ENCODE measurements around the gene TSR3.
A peak's percentile ranks its signal among the peaks of the same experiment; 100 is the strongest.

TSR3 gene

DNA sequence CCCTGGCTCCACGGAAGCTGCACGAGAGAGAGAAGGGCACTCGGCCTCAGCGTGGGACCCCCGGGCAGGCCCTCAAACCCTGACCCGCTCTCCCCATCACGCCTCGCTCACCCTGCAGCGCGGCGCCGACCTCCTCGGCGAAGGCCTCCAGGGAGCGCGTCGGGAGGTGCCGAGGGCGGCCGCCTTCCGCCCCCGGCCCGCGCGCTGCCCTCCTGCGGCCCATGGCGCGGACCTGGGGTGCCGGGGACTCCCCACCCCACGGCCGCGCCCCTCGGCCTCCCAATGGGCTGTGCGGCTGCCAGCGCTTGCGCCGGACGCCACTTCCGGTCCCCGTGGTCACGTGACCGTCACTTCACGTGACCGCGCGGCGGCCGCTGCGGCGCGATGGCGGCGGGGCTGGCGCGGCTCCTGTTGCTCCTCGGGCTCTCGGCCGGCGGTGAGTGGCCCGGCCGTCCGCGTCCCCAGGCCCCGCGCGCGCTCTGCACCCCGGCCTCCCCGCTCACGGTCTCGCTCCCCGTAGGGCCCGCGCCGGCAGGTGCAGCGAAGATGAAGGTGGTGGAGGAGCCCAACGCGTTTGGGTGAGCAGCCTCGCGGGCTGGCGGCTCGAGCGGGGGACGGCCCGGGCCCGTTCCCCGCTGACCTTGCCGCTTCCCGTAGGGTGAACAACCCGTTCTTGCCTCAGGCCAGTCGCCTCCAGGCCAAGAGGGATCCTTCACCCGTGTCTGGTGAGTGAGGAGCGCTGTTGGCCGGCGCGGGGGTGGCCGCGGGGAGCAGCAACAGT lies at the start of gene TSR3, which contains the start of gene GNPTG:
Gene TSR3, minus strand, starts transcription at position 297 of the 781 bp plus-strand sequence. Its CDS starts 74 bp downstream, at position 223.
Gene GNPTG, plus strand, starts transcription at position 350 of the 781 bp plus-strand sequence. Its CDS starts 35 bp downstream, at position 385.
- DNase-seq = peak; percentile 3 to 17

DNA sequence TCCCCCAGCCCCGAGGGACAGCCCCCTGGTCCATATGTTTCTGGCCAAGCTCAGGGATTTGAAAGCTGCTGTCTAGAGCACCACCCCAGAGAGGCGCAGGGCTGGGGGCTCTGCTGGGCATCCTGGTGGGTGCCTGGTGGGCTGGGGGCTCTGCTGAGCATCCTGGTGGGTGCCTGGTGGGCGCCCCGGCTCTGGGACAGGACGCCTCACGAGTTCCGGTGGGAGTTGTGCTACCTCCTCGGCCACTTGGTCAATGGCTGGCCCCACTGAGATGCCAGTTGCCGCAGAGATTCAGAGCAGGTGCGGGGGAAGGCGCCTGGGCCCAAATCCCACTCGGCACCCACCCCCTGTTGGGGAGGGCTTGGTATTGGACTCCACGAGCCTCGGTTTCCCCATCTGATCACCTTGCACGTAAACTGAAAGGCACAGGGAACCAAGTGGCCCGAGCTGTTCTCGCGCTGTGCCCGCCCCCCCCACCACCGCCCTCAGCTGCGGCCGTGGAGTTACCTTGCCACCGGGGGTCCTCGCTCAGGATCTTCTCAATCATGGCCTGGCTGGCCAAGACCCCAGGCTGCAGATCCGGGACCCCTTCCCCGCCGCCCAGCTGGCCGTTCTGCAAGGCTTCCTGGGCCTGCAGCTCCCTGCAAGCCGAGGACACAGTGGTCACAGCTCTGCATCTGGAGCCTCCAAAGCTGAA lies 49.5 kb upstream of the TSR3 start:
- no peak for DNase-seq

DNA sequence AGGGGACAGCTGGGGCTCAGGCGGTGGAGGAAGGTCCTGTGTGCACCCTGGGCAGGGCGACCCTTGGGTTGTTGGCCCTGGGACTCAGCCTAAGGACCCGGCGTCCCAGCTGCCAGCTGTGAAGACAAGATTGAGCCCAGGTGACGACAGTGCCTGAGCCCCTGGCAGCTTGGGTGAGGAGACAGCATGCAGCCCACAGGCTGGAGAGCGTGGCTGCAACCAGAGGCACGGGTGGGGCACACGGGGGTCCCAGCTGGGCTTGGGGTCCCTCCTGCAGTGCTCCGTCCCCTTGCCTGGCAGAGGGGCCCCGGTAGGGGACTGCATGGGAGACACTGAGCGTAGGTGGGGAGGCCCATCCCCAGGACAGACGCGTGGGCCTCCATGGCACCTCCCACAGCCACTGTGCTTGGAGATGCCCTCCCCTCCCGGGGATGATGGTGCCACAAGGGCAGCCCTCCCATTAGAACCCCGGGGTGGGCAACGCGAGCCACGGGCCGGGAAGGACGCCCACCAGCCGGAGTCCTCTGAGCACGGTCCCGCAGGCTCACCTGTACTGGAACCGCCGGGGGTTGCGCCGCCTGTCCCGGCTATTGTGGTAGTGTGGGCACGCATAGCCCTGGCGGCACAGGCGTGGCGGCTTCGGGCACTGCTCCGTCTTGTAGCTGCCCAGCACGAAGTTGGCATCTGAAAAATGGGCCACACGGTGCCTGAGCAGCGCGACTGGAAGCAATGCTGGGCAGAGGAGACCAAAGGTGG lies 47.3 kb upstream of the TSR3 start:
- DNase-seq = no peak

DNA sequence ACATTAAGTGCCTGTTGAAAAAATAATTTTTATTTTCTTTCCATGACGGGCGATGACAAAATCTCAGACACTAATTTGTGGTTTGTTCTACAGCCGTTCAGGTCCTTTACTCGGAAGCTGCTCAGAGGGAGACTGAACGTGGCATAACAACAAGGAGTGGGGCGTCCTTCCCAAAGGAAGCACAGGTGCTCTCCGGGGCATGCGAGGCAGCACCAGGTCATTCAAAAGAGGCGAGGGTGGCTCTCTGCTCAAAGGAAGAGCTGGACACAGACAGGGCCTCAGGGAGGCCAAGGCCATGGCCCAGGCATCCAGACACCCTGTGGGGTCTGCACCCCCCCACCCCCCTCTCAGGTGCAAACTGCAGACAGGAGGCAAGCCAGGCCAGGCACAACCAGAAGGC lies 46.7 kb upstream of the TSR3 start:
- DNase-seq = no peak

DNA sequence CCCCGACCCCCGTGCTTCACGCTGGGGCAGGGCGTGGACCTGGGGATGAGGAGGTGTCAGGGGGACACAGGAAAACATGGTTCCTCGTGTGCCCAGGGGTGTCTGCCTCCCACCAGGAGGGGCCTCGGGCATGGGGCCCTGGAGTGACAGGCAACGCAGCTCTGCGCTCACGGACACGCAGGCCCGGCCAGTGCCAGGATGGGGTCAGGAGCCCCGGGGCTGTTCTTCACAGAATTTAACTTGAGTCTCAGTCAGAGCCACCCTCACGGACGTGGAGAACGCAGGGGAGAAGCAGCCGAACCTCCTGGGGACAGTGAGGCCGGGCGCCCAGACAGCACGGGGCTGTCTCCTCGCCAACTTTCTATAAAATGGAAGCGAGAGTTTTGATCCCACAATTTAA lies 46.1 kb upstream of the TSR3 start:
- no peak for DNase-seq

DNA sequence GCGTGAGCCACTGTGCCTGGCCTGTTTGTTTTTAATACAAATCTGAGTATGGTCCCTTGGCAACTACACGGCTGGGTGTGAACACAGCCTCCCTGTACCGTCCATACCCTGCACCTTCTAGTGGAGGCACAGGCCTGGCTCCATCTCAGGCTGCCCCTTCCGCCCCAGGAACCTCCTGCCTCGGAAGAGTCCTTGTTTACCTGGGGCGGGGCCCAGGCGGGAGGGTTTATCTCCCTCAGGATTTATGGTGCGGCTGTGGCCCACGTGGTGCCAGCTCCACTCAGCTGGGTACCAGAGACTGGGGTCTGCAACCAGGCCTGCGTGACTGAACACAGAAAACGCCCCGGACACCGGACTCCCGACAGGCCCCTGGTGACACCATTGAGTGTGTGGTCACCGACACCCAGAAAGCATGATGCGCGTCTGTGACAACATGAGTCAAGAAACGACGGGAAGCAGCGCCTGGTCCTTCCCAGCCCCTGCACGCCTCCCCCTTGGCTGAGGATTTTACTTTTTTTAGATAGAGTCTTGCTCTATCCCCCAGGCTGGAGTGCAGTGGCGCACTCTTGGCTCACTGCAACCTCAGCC lies 43.9 kb upstream of the TSR3 start:
- DNase-seq = no peak

DNA sequence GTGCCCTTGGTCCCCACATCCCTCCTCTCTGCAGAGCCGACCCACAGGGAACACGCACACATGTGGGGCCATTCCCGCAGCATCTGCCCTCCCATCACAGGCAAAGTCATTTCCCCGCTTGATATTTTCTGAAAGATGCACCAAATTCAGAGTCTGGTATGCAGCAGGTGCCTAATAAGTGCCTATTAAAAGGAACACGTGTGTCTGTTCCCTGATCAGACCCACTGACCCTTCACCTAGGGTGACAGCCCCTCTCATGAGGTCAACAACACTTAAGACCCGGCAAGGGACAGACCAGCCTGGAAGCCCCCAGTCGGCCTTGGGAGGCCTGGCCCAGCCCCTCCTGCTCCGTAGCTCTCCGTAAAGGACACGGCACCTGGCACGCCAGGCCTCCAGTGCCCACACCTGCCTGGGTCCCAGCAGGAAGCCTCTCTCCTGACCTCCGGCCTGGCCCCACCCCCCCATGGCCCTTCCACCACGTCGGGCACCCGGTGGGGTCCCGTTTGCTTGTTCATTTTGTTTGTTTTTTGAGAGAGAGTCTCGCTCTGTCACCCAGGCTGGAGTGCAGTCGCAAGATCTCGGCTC lies 42.8 kb upstream of the TSR3 start:
- DNase-seq = no peak

DNA sequence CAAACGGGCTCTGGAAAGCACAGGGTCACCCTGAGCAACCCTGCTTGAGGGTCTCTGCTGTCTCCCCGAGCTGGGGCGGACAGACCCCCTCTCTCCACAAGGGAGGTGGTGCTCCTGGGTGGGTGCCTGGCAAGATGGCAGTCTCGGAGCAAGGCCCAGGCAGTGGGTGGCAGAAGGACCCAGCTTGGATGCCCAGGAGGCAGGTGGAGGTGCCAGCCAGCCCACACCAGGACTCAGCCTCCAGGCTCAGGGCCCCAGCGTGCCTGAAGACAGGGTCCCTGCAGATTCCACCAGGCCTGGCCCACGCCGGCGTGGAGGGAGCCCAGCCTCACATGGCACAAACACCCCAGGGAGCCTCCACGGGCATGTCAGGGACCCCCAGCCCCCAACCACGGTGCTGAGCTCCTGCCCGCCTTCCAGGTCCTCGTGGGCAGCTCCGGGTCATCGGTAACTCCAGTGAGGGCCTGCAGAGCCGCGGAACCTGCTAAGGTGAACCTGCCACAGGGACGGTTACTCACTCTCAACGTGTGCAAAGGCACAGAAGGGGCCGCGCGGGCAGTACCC lies 42.0 kb upstream of the TSR3 start:
- DNase-seq = no peak

DNA sequence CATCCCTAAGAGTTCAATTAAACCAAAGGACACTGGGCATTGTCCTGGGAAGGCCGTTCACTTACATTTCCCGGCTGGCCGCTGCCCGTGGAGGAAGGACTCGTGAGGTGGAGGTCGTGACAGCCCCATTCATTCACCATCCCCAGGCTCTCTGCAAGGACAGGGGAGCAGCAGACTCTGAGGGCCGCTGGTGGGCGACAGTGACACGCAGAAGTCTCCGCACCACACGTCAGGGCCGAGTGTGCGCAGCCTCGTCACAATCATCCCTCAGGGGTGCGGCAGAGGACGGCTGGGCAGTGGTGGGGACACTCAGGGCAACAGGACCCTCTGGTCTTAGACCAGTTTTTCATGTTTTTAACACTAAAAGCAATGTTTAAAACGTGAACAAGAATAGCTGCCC lies 41.1 kb upstream of the TSR3 start:
- no peak for DNase-seq

DNA sequence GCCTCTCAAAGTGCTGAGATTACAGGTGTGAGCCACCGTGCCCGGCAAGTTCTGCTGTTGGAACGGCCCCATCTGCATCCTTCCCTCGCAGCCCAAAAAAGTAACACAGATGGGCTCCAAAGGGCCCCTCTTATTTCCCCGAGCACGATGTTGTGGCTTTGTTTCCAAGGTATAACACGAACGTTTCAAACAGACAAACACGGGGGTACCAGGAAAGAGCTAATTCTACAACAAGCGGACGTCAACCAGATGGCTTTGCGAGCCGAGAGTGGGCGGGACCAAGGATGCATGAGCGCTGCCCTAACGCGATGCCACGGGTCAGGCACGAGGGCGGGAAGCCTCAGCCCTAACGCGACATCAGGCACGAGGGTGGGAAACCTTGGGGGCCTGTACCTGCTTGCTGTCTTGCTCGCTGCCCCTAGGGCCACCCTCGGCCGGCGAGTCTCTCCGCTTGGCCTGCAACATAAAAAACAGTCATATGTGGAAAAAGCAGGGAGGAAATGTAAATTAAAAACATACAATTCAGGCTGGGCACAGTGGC lies 38.6 kb upstream of the TSR3 start:
- DNase-seq = no peak

DNA sequence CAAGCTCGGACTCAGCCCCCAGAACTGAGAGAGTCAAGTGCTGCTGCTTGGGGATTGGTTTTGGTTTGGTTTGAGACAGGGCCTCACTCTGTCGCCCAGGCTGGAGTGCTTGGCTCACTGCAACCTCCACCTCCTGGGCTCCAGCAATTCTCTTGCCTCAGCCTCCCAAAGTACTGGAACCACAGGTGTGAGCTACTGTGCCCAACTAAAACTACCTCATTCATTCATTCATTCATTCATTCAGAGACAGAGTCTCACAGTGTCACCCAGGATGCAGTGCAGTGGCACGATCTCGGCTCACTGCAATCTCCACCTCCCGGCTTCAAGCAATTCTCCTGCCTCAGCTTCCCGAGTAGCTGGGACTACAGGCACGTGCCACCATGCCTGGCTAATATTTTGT lies 38.1 kb upstream of the TSR3 start:
- no peak for DNase-seq

DNA sequence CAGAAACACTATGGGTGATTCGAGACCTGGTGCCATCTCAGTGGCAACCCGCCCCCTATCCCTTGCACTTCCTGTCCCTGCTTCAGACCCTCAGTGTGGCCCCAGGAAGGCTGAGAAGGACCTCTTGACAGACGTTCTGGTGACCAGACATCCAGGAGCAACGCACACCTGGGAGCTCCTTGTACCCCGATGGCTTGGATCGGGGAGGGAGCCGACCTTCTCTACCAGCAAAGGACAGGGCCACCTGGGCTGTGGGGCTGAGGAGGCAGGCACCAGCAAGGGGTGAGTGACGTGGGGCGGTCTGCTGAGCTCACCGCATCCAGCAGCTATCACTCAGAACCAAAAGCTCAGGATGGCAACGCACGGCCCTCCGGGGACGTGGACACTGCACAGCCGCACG lies 35.7 kb upstream of the TSR3 start:
- DNase-seq = no peak

DNA sequence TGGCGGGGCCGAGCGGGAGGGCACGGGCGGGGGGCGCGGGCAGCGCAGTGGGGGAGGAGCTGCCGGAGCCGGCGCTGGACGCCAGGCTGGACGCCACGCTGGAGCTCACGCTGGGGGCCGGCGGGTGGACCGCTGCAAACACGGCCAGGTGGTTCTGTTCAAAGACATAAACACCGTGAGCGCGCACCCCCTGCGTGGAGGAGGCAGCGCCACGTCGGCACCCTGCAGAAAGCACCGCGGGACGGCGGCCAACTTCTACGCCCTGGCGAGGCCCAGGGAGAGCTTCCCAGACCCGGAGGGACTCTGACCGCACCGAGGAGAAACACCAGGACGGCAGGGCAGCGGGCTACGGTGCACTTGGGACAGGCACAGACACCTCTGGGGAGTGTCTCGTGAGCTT lies 33.6 kb upstream of the TSR3 start:
- no peak for DNase-seq

DNA sequence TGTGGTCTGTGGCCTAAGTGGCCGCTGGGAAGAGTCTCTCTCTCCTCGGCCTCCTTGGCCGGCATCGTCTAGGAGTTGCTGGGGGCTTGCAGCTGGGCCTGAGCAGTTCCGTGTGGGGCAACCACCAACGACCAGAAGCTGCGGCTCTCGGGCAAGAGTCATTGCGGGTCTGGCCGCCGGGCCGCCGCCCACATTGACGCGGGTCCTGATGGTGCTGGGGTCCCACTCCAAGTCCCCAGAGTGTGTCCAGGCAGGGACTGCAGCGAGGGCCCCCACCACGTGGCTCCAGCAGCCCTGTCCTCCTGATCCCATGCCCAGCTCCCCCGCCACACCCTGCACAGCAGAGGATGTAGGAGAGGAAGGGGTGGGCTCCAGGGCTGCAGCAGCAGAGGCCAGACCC lies 31.9 kb upstream of the TSR3 start:
- no peak for DNase-seq

DNA sequence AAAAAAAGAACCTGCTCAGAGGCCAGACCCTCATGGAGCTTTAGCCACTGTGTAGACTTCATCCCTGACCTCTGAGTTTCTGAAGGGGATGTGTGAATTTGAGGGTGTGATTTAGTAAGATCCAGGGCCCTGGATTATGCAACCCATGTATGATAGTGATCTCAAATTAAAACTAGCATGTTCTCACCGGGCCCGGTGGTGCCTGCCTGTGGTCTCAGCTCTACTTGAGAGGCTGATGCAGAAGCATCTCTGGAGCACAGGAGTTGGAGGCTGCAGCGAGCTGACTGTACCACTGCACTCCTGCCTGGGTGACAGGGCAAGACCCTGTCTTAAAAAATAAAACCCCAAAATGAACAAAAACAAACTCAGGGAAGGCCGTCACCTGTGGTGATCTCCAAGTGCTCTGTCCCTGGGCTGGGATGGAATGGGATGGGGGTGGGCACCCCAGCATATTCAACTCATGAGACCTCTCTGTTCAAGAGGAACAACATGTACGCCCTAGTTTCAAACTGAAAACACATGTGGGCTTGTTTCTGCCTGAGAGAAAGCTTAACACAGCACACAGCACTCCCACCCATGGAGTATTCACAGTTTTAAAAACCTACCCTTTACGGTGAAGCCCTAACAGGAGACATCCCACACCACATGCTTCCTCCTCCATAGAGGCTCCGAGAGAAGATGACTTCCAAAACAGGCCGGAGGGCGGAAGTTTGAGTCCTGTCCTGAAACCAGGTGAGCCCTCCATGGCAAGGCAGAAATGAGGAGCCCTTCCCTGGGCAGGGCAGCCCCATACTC lies 30.1 kb upstream of the TSR3 start:
- DNase-seq = no peak

DNA sequence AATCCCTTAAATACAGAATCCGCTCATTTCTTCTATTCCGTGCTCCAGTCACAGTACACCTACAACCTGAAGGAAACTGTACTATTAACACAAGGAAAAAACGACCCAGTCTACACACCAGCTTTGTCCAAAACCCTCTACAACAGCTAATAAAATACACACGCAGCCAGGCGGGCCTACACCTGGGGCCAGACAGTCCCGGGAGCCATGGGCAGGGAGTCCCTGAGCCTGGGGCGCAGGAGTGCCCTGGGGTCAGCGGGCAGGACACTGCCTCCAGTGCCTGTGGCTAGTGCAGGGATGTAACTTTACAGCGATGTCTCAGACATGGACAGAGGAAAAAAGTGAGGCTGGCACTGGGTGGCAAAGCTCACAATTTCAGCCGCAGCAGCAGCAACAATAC lies 28.5 kb upstream of the TSR3 start:
- no peak for DNase-seq

DNA sequence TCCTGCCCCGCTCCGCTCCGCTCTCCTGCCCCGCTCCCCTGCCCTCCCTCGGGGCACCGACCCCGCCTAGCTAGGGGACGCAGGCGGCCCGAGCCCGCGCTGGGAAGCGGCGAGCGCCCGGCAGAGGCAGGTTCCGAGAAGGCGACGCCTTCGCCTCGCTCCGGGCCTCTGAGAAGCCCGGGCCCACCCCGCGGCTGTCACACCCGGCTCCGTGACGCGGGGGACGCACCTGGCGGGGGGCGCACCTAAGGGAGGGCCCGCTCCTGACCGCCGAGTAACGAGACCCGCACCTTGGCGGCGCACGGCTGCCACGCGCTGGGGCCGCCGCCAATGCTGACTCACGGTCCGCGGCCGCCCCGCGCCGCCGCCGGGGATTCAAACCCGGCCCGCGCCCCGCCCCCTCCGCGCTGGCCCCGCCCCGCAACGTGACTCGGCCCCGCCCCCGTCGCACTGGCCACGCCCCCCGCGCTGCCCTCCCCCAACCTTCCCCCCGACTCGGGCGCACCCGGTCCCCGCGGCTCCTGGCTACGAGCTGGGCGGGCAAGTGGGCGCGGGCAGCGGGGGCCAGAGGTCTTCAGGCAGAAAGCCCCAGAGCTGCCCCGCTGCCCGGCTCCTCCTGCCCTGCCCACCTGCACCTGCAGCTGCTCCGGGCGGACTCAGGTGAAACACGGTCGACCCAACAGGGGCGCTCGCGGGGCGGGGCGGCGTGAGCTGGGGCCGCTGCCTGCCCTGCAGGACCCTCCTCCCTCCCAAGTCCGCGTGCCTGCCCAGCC lies 27.8 kb upstream of the TSR3 start:
- DNase-seq = peak in 1 of 2 experiments; percentile 5

DNA sequence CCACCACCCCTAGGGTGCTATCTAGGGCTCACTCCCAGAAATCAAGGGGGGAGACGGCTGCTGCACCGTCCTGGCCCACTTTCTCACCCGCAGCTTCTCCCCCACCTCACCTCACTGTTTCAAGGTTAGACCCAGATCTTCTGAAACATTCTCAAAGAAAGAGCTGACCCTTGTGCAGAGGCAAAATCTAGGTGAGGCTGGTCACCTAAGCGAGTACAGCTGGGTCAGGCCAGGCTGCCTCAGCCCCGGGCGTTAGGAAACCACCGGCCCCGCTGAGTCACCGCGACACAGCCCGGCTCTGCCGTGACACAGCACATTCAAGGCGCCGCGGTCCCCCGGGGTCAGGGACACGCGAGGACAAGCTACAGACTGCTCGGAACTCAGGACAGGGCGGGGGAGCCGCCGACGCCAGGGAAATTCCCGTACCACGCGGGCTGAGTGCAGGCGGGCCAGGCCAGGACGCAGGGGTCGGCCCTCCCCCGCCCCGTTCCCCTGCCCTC lies 27.2 kb upstream of the TSR3 start:
- no peak for DNase-seq

DNA sequence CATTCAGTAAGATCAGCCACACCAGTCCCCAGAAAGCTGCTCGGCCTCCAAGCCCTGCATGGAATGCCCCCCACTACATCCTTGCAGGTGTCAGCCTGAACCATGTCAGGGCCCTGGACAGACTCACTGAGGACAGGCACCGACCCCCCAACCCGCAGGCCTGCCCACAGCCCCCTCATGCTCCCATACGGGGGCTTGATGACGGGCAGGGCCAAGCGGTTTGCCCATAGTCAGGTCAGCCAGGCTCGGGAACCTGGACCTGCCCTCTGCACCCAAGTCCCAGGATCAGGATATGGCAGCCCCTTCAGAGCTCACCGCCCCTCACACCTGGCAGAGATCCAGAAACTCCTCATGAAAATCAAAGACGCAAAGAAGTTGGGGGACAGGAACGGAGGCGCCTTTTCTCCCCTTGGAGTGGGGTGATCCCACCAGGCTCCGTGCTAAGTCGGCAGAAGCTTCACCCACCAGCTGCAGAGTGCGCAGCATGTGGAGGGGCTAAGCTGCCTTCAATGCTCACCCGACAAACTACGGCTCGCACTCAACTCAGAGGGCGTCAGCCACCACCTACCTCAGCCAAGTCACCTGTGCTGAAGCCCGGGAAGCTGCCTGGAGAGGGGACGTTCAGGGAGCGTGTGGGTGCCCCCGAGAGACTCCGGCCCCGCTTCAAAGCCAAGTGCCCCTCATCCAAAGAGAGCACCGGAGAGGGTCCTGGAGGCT lies 26.6 kb upstream of the TSR3 start:
- DNase-seq = no peak

Measured in Kasumi-1 (cell line).